Kidney tubule cell (primary cell): Measurements from ENCODE around the gene CST9L.

Experiments used
- DNase-seq: peaks from one replicate; pipeline ENCODE4 v3.0.0-alpha.2; 2018; ENCODE audit warnings: low spot score

The CST9L gene

GRCh38 chr20:23568320-23568970 is at the start of gene CST9L:
TSS of gene CST9L (minus strand) at chr20:23568484. CDS start at chr20:23568450, 34 bp downstream.
- DNase-seq: no peak

GRCh38 chr20:23614163-23614562 is 45.9 kb upstream of the CST9L start:
- DNase-seq: no peak

GRCh38 chr20:23613676-23614075 is 45.4 kb upstream of the CST9L start:
- DNase-seq: no peak

DNA sequence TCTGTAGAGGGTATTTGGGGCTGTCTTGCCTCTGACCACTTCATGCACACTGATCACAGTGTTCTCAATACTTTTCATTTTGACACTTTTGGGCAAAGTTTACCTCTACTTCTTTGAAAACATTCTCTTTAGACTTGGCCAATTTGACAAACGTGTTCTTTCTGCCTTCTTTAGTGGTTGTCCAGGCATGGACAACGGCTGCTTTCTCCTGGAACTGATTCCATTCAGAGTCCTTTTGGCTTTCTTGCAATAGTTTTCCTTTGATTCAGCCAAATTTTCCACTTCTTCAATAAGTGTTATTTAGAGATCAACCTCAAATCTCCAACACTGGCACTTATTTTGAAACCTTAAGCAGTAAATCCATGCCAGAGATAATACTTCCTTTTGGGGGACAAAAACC is 44.1 kb upstream of the CST9L start:
- no peak for DNase-seq

GRCh38 chr20:23609486-23610109 is 41.3 kb upstream of the CST9L start:
- DNase-seq: no peak

DNA sequence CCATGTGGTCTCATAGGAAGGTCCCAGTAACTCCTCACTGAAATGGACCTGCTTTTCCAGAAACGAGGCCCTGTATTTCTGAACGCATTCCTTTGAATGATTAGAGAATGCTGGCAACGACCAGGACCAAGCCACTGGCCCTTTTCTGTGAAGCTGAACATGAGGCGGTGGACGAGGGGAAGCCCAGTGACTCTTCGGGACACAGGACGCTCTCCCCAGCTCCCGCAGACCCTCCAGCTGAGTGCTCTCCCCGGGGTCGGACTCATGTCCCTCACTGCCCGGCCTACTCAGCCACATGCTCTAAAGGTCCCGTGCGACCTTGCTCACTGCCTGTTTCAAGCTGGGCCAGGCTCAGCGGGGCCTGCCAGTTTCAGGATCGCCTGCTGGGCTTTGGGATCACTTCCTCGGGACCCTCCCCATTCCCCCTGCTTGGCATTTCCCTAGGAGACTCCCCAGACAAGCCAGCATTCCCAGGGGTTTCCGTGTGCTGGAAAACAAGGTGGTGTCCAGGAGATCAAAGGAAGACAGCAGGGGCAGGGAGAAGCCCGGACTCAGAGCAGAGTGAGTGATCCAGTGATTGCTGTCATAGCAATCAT is 40.1 kb upstream of the CST9L start:
- DNase-seq: no peak

- DNase-seq: no peak
Measured at GRCh38 chr20:23607497-23608245, 39.4 kb upstream of the CST9L start.

DNA sequence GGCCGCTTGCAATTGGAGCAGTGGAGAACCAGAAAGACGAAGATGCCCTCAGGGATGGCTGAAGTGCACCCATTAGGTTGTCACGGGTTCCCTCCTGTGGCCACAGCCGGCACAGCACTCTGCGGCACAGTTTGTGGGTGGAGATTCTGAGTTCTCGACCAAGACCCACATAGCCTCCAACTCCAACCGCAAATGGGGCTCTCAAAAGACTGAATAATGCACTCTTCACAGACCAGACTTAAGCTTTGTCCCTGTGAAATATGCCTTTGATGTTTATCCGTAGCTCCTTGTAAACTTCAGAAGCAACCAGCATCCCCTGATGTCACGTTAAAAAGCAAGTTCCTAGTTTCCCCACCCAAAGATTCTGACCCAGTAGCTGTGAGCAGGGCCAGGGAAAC is 38.4 kb upstream of the CST9L start:
- DNase-seq: peak; percentile 76

- DNase-seq: no peak
Measured at GRCh38 chr20:23605867-23606651, 37.8 kb upstream of the CST9L start, which contains the start of gene CST9. TSS of gene CST9 (minus strand) at chr20:23605917. CDS start at chr20:23605864, 53 bp downstream.

DNA sequence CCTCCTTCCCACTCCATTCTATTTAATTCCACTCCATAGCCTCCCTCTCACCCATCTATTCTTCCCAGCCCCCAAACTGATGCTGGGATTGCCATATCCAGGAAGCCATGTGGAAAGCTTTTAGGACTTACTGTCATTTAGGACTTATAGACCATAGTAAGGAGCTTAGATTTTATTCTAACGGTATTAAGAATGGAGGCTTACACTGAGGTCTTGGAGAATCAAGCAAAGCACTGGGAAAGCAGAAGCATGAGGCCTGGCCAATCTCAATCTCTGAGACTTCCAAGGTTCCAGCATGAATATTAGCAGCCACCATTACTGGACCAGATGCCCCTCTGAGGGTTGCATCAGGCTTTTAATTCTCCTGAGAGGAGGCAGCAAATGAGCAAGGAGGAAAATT is 36.0 kb upstream of the CST9L start:
- DNase-seq: no peak

DNA sequence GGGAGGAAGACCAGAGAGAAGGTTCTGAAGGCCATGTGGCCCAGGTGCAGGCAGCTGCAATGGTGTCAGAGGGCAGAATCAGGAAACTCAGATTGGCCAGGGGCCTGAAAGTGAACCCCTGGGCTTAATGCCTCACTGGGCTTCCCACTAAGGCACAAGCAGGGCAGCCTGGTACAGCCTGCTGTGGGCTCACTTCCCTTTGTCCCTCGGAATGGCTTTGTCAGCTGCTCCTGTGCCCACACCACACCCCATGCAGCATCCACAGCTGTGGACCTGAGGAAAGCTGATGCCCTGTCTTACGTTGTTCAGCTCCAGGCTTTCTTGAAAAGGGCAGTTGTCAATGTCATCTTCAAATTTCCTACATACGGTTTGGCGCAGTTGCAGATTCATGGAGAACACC is 35.0 kb upstream of the CST9L start:
- DNase-seq: no peak

- no peak for DNase-seq
Measured at GRCh38 chr20:23602699-23603098, 34.4 kb upstream of the CST9L start.

- DNase-seq: no peak
Measured at GRCh38 chr20:23602241-23602640, 34.0 kb upstream of the CST9L start.

DNA sequence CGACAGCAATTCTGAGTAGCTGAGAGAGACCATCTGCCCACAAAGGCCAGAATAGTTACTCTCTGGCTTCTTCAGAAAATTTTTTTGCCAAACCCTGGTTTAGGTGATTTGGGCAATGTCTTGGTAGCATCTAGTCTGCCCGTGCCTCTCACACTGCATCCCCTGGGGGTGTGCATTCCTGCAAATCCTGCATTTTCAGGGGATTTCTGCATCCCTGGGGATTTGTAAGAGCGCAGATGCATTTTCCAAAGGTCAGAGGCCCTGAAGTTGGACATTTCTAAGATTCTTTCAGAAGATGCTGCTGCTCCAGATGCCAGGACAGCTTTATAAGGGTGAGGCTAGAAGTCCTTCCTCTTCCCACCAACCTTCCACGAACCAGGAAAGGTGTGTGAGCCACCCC is 33.4 kb upstream of the CST9L start:
- no peak for DNase-seq

DNA sequence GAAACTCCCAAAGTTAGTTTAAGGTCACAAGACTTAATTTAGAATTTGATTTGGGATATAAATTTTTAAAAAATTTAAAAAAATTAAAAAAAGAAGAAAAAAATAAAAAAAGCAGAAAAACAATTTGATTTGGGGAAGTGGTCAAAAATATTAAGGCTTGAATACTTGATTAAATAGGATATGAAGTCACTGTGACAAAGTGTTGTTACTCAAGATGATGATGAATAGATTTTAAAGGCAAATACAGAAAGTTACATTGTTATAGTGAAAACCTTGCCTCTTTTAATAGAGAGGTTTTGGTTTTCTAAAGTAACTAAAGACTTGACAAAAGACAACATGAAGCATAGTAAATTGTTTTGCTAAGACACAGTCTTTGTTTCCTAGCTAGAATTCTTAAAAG is 30.2 kb upstream of the CST9L start:
- DNase-seq: no peak

GRCh38 chr20:23596579-23597250 is 28.4 kb upstream of the CST9L start:
- DNase-seq: no peak

- DNase-seq: no peak
Measured at GRCh38 chr20:23595941-23596340, 27.7 kb upstream of the CST9L start.

GRCh38 chr20:23588434-23589403 is 20.4 kb upstream of the CST9L start:
- peak; percentile 39 for DNase-seq

GRCh38 chr20:23587631-23588030 is 19.3 kb upstream of the CST9L start:
- no peak for DNase-seq
